ENCODE measurements around the gene MEGF6.

DNA sequence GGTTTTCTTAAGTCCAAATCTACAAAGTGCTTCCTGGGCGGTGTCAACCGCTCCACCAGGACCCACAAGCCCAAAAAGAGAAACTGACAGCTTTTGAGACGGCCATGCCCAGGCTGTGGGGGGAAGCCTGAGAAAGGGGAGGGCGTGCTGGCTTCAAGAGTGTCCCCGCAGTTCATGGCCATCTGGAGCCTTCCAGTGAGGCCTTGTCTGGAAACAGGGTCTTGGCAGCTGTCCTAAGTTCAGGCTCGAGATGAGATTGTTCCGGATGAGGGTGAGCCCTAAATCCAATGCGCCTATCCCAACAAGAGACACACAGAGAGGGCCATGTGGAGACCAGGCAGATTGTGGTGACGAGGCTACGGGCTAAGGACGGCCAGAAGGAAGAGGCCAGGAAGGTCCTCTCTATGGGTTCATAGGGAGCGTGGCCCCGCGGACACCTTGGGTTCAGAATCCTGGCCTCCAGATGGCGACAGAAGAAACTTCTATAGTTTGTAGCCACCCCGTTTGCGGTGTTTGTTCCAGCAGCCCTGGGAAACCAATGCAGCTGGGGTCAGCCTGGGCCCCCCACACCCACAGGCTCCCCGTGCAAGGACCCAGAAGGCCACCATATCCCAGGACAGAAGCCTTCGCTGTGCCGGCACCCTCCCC lies 86.6 kb downstream of the MEGF6 start:
- TF ChIP-seq TAF1 (IDR thresholded peaks at IDR 0.05; ENCODE audit: borderline replicate concordance, low read depth, low read length), result no peak
- TF ChIP-seq POLR2AphosphoS5 (IDR thresholded peaks at IDR 0.05; ENCODE audit: low read depth, low read length), result no peak
- TF ChIP-seq POLR2A (IDR thresholded peaks at IDR 0.05; ENCODE audit: low read depth, low read length), result no peak
